ENCODE measurements around the gene AMD1. TPM values are rescaled to one million over a fixed set of nuclear protein-coding genes. Genes with fewer than 3 reads are reported as not detected.
"Not testable (repeated sequence)": the region's sequence is repeated elsewhere in the genome, so short reads cannot be mapped to it uniquely, and the experiment has no call there.

AMD1 gene
- polyA plus RNA-seq, 4 donors, result 77.8 to 88.7 (median 79.3) TPM

DNA sequence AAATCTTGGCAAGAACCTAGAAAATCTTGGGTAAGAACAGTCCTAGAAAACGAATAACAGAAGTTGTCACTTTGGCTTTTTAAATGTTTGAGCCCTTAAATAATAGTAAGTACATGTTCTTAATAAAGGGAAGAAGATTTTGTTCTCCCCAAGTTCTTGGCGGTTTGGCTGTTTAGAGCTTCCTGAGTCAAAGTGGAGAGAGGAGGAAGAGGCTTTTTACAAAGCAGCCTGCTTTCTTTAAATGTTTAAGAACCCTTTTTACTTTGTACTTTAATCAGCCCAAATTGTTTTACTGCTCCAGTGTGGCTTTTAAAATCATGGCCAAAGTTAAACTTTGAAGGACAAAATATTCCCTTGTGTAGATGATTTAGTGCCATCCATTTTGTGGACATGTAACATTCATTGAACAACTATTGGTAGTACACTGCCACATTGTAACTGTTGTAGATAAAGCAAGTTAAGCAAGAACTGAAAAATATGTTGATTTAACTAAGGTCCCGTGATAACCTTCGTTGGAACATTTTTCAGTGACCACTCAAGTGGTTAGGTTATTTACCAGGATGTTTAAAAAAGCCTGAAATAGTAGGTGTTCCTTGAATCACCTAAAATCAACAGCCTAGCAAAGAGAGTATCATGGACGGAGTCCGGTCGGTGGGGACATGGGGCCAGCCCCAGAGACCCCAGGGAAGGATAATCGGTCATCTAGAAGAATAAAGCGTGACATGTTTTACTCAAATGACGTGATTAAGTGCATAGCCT is 2.4 kb downstream of the AMD1 start:
- DNase-seq (ENCODE audit: low read depth in 4 of 4, low spot score in 3 of 4), result no peak

GRCh38 chr6:110877569-110877968 is 3.0 kb downstream of the AMD1 start:
- no peak for DNase-seq (ENCODE audit: low read depth in 4 of 4, low spot score in 3 of 4)

- no peak for DNase-seq (ENCODE audit: low read depth in 4 of 4, low spot score in 3 of 4)
Measured at GRCh38 chr6:110878751-110879522, 4.4 kb downstream of the AMD1 start.

DNA sequence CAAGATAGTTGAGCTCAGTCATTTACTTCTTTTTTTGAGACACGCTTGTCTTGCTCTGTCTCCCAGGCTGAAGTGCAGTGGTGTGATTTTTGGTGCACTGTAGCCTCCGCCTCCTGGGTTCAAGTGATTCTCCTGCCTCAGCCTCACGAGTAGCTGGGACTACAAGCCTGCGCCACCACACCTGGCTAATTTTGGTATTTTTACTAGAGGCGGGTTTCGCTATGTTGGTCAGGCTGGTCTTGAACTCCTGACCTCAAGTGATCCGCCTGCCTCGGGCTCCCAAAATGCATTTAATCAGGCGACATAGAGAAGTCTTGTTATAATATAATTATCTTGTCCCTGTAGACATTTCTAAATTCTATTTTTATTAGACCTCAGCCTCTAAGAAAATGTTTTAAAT is 6.1 kb downstream of the AMD1 start:
- no peak for DNase-seq (ENCODE audit: low read depth in 4 of 4, low spot score in 3 of 4)

GRCh38 chr6:110881546-110882273 is 7.1 kb downstream of the AMD1 start:
- no peak for DNase-seq (ENCODE audit: low read depth in 4 of 4, low spot score in 3 of 4)

- no peak for DNase-seq (ENCODE audit: low read depth in 4 of 4, low spot score in 3 of 4)
Measured at GRCh38 chr6:110882274-110882619, 7.7 kb downstream of the AMD1 start.

GRCh38 chr6:110882824-110883554 is 8.4 kb downstream of the AMD1 start:
- DNase-seq (ENCODE audit: low read depth in 4 of 4, low spot score in 3 of 4), result no peak

GRCh38 chr6:110884321-110884720 is 9.7 kb downstream of the AMD1 start:
- DNase-seq (ENCODE audit: low read depth in 4 of 4, low spot score in 3 of 4), result no peak

DNA sequence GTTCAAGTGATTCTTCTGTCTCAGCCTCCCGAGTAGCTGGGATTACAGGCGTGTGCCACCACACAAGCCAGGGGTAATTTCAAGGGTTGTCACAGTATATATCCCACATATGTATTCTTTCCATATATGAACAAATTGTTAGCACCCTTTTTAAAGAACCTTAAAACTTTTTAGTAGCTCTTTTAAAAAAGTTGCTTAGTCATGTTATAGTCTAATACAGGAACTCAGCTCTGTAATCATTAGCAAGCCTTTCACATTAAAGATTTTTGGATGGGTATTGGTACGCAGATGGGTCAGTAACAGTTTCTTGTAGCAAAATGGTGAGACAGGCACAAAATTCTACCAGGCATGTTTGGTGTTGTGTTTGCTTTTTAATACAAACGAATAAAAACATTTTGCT is 10.9 kb downstream of the AMD1 start:
- DNase-seq (ENCODE audit: low read depth in 4 of 4, low spot score in 3 of 4), result no peak

DNA sequence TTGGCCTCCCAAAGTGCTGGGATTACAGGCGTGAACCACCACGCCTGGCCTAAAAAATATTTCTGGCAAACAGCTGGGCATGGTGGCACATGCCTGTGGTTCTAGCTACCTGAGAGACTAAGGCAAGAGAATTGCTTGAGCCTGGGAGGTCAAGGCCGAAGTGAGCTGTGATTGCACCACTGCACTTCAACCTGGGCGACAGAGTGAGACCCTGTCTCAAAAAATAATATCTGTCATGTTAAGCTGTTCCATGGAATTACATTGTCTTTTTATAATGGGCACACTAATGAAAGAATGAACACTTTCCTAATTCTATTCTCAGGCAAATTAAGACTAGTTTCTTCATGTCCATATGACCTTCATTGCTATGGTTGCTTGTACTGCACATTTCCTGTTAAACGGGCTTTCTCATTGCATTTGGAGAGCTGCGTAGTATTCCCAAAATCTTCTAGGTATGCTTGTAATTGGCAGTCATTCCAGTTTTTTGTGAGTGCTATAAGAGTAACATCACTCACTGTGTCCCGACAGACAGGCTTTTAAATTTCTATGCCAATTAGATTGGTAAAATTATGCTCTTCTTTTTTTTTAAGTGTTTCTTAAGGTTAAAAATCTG is 12.1 kb downstream of the AMD1 start:
- no peak for DNase-seq (ENCODE audit: low read depth in 4 of 4, low spot score in 3 of 4)

GRCh38 chr6:110890288-110890687 is 15.7 kb downstream of the AMD1 start:
- DNase-seq (ENCODE audit: low read depth in 4 of 4, low spot score in 3 of 4), result no peak

- no peak for DNase-seq (ENCODE audit: low read depth in 4 of 4, low spot score in 3 of 4)
Measured at GRCh38 chr6:110895907-110896608, 21.5 kb downstream of the AMD1 start.

GRCh38 chr6:110897433-110897832 is 22.8 kb downstream of the AMD1 start:
- no peak for DNase-seq (ENCODE audit: low read depth in 4 of 4, low spot score in 3 of 4)

DNA sequence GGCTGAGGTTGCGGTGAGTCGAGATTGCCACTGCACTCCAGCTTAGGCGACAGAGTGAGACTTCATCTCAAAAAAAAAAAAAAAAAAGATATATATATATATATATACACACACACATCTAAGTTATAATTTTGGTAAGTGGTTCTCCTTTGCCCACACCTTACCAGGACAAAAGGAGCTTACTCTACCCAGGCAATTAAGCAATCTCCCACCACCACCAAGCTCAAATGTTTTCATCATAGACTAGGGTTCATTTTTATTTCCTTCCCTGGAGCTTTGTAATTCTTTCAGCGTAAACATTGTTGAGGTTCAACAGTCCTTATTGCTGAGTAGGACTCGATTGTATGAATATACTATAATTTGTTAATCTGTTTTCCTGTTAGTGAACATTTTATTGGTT is 23.5 kb downstream of the AMD1 start:
- no peak for DNase-seq (ENCODE audit: low read depth in 4 of 4, low spot score in 3 of 4)

DNA sequence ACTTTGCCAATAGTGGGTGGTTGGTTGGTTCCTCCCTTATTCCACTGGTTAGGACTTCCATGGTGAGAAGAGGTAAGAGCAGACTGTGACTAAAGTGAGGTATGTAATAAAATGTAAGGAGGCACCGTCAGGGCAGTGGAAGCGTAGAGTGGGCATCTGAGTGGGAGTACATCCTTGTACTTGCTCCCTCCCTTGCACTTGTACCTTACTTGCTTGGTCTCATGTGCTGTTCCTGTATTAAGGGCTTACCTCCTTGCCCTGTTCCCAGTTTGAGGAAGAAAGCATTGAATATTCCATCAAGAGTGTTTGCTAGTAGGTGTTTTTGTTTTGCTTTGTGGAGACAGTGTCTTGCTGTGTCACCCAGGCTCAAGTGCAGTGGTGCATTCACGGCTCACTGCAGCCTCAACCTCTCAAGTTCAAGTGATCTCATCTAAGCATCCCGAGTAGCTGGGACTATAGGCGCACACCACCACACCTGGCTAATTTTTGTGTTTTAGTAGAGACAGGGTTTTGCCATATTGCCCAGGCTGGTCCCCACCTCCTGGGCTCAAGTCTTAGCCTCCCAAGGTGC is 25.5 kb downstream of the AMD1 start:
- DNase-seq (ENCODE audit: low read depth in 4 of 4, low spot score in 3 of 4), result no peak

DNA sequence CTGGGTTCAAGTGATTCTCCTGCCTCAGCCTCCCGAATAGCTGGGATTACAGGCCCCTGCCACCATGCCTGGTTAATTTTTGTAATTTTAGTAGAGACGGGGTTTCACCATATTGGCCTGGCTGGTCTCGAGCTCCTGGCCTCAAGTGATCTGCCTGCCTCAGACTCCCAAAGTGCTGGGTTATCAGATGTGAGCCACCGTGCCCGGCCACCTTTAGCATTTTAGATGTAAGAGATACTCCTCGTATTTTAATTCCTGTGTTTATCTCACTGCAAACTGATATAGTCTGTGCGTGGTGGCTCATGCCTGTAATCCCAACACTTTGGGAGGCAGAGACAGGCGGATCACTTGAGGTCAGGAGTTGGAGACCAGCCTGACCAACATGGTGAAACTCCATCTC is 27.0 kb downstream of the AMD1 start:
- not testable (repeated sequence) for DNase-seq (ENCODE audit: low read depth in 4 of 4, low spot score in 3 of 4)

GRCh38 chr6:110902091-110902490 is 27.5 kb downstream of the AMD1 start:
- DNase-seq (ENCODE audit: low read depth in 4 of 4, low spot score in 3 of 4), result no peak

DNA sequence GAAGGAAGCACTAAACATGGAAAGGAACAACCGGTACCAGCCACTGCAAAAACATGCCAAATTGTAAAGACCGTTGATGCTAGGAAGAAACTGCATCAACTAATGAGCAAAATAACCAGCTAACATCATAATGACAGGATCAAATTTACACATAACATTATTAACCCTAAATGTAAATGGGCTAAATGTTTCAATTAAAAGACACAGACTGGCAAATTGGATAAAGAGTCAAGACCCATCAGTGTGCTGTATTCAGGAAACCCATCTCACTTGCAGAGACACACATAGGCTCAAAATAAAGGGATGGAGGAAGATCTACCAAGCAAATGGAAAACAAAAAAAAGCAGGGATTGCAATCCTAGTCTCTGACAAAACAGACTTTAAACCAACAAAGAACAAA is 31.7 kb downstream of the AMD1 start:
- DNase-seq (ENCODE audit: low read depth in 4 of 4, low spot score in 3 of 4), result not testable (repeated sequence)

DNA sequence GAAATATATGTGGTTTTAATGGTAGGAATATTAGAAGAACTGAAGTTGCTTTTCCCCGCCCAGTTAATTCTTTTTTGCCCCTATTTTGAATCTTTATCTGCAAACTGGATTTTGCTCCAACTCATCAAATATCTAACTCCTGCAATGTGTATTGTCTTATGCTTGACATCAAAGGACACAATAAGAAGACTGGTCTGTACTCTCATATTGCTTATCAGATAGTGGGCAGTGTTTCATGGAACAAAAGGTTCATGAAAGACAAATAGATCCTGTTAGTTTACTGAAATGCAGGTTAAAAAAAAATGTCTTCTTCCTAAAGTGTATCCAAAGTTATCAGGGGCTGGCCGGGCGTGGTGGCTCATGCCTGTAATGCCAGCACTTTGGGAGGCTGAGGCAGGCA is 56.2 kb downstream of the AMD1 start:
- DNase-seq (ENCODE audit: low read depth in 4 of 4, low spot score in 3 of 4), result no peak

- no peak for DNase-seq (ENCODE audit: low read depth in 4 of 4, low spot score in 3 of 4)
Measured at GRCh38 chr6:110933912-110934311, 59.3 kb downstream of the AMD1 start.

All from left renal pelvis (tissue), 4 donors.